ENCODE measurements around the gene PRR11. TPM values are rescaled to one million over a fixed set of nuclear protein-coding genes. Genes with fewer than 3 reads are reported as not detected.

PRR11 gene
- total RNA-seq, 1 donor = 64.7 TPM

GRCh38 chr17:59181481-59181880 lies 25.9 kb downstream of the PRR11 start:
- no peak for TF ChIP-seq CTCF (IDR thresholded peaks at IDR 0.05; ENCODE audit: insufficient read depth, low read length)
- DNase-seq (ENCODE audit: low read depth) = no peak
- H3K4me3 ChIP-seq (ENCODE audit: low read depth, low read length) = no peak overlapping the region

- TF ChIP-seq CTCF (IDR thresholded peaks at IDR 0.05; ENCODE audit: insufficient read depth, low read length) = no peak
- no peak for DNase-seq (ENCODE audit: low read depth)
- H3K4me3 ChIP-seq (ENCODE audit: low read depth, low read length) = no peak overlapping the region
Observed at GRCh38 chr17:59185997-59186396, 30.5 kb downstream of the PRR11 start.

GRCh38 chr17:59186850-59187249 lies 31.3 kb downstream of the PRR11 start:
- H3K4me3 ChIP-seq (ENCODE audit: low read depth, low read length) = no peak overlapping the region
- no peak for TF ChIP-seq CTCF (IDR thresholded peaks at IDR 0.05; ENCODE audit: insufficient read depth, low read length)
- DNase-seq (ENCODE audit: low read depth) = no peak

DNA sequence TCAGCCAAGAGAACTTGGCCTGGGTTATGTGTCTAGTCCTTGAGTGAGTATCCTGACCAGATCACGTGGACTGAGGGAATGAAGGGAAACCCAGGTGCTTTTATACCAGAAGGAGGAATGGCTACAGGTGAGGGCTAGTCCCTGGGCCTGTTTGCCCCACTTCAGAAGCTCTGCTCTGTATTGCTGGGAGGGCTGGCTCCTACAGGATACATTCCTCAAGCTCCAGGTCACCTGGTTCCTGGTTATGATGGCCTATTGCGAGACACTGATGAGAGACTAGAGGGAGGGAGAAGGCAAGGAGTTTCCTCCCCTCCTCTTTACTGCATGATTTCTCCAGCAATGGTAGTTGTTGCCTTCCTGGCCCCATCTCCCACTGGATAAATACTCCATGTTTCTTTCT lies 35.3 kb downstream of the PRR11 start:
- H3K4me3 ChIP-seq (ENCODE audit: low read depth, low read length) = no peak overlapping the region
- no peak for TF ChIP-seq CTCF (IDR thresholded peaks at IDR 0.05; ENCODE audit: insufficient read depth, low read length)
- no peak for DNase-seq (ENCODE audit: low read depth)

DNA sequence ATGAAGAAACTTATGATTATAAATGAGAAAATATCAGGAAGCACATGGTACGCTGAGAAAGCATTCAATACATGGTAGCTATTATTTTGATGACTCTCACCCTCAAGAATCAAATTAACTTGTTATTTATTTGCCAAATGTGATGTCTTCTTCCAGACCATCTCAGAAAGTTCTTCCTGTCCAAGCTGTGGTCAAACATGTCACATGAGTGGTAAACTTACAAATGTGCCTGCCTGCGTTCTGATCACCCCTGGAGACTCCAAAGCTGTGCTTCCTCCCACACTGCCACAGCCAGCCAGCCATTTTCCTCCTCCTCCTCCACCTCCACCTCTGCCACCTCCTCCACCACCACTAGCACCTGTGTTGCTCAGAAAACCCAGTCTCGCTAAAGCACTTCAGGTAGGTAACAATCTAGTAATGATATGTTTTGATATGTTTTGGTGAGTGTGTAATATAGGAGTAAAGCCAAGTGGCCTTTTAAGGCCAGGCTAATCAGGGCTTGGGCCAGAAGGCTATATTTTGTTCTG lies 37.9 kb downstream of the PRR11 start:
- no peak for TF ChIP-seq CTCF (IDR thresholded peaks at IDR 0.05; ENCODE audit: insufficient read depth, low read length)
- DNase-seq (ENCODE audit: low read depth) = no peak
- H3K4me3 ChIP-seq (ENCODE audit: low read depth, low read length) = no peak overlapping the region

DNA sequence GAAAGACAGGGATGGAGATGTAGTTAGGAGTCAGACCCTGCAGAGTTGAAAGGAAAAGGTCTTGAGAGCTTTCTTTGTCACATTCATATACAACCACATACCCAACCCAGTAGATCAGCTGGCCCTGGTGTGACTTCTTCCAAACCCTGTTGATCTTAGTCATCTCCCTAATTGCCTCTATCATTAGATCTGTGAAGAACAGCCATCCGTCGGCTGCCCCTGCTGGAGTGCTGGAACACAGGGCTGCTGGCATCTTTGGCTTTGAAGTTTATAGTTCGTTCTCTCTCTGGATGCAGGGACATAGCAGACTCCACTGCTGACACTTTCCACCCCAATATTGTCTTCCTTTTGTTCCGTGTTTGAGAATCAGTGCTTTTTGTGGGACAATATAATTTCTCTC lies 43.9 kb downstream of the PRR11 start:
- H3K4me3 ChIP-seq (ENCODE audit: low read depth, low read length) = no peak overlapping the region
- no peak for DNase-seq (ENCODE audit: low read depth)
- no peak for TF ChIP-seq CTCF (IDR thresholded peaks at IDR 0.05; ENCODE audit: insufficient read depth, low read length)

DNA sequence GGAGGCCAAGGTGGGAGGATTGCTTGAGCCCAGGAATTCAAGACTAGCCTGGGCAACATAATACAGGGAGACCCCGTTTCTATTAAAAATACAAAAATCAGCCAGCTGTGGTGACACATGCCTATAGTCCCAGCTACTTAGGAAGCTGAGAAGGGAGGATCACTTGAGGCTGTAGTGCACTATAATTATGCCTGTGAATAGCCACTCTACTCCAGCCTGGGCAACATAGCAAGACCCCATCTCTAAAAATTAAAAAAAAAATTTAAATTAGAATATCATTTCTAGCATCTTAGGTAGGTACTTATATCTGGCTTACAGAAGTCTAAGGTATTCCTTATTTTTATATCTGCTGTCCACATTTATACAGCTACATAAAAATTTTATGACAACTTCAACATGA lies 46.8 kb downstream of the PRR11 start:
- DNase-seq (ENCODE audit: low read depth) = no peak
- no peak overlapping the region for H3K4me3 ChIP-seq (ENCODE audit: low read depth, low read length)
- TF ChIP-seq CTCF (IDR thresholded peaks at IDR 0.05; ENCODE audit: insufficient read depth, low read length) = no peak
